MM.1S (cell line): ENCODE data around the gene GP5.

Source experiments
- CTCF ChIP-seq: fragments of 300-600 bp; sonication (generic); IDR thresholded peaks from 2 replicates; pipeline ENCODE4 v1.5.1; 2016; ENCODE audit warnings: antibody characterized with exemption, low read length, mixed read lengths
- EZH2 ChIP-seq: fragments of 300-600 bp; sonication (generic); optimal IDR thresholded peaks from 2 replicates; pipeline ENCODE3; 2017; ENCODE audit warnings: low read depth, mild to moderate bottlenecking, antibody characterized with exemption, low read length, mixed read lengths
- EZH2phosphoT487 ChIP-seq: fragments of 300-600 bp; sonication (generic); IDR thresholded peaks from 2 replicates; pipeline ENCODE4 v1.6.1; 2018; ENCODE audit warnings: antibody characterized with exemption, low read length

GRCh38 chr3:194443901-194444300, 44.8 kb upstream of the GP5 start:
- no peak for TF ChIP-seq EZH2phosphoT487
- TF ChIP-seq EZH2: no peak
- TF ChIP-seq CTCF: no peak
